Subcutaneous abdominal adipose tissue (tissue), 5 donors: Measurements from ENCODE around the gene RASA3.
"Not testable (repeated sequence)": the region's sequence is repeated elsewhere in the genome, so short reads cannot be mapped to it uniquely, and the experiment has no call there.

ENCODE experiments used
- H3K27ac ChIP-seq: one replicate; pipeline ENCODE4 v1.7.0; 2013; ENCODE audit warnings: low read depth, mild to moderate bottlenecking, inconsistent platforms, low read length, moderate library complexity
- H3K27me3 ChIP-seq, 5 donors: one replicate each; pipeline ENCODE4 v1.7.0; 2013; ENCODE audit warnings: low read length in 5 of 5, inconsistent platforms in 1 of 5; ENCODE audit not compliant: control insufficient read depth in 5 of 5, insufficient read depth in 4 of 5
- H3K36me3 ChIP-seq, 5 donors: one replicate each; pipeline ENCODE4 v1.7.0; 2013; ENCODE audit warnings: low read length in 5 of 5; ENCODE audit not compliant: control insufficient read depth in 5 of 5, insufficient read depth in 5 of 5
- H3K4me1 ChIP-seq, 5 donors: one replicate each; pipeline ENCODE4 v1.7.0; 2013; ENCODE audit warnings: low read length in 5 of 5, mild to moderate bottlenecking in 3 of 5, moderate library complexity in 1 of 5; ENCODE audit not compliant: control insufficient read depth in 5 of 5, insufficient read depth in 5 of 5
- H3K4me3 ChIP-seq, 5 donors: one replicate each; pipeline ENCODE4 v1.7.0; 2013; ENCODE audit warnings: low read length in 5 of 5, low read depth in 1 of 5
- H3K9ac ChIP-seq, 5 donors: one replicate each; pipeline ENCODE4 v1.7.0; 2013; ENCODE audit warnings: low read length in 5 of 5, mild to moderate bottlenecking in 4 of 5, moderate library complexity in 3 of 5
- H3K9me3 ChIP-seq, 5 donors: one replicate each; pipeline ENCODE4 v1.7.0; 2013; ENCODE audit warnings: low read length in 5 of 5; ENCODE audit not compliant: control insufficient read depth in 5 of 5
- donor health status: healthy.
- donor health status: healthy.
- donor health status: healthy.
- donor health status: healthy.
- donor health status: healthy.

Gene RASA3

GRCh38 chr13:113989585-113990300, 142.7 kb downstream of the RASA3 start:
- Histone ChIP-seq H3K27me3 (no peaks in the 10 kb centered on the region), H3K4me1 (peaks cover 6 to 35% (median 30%) of the 10 kb centered on the region in 5 donors), H3K9me3 (no peaks in the 10 kb centered on the region), H3K36me3 (peaks cover 0 to 39% (median 26%) of the 10 kb centered on the region in 5 donors), H3K4me3 (no peak overlapping the region), H3K27ac (no peak overlapping the region), H3K9ac (no peak overlapping the region)

GRCh38 chr13:113988859-113989258, 143.6 kb downstream of the RASA3 start:
- H3K9me3 ChIP-seq, H3K9ac ChIP-seq: not testable (repeated sequence)

GRCh38 chr13:113982296-113982661, 150.1 kb downstream of the RASA3 start:
- Histone ChIP-seq H3K27me3 (no peaks in the 10 kb centered on the region), H3K9ac (no peak overlapping the region), H3K36me3 (peaks cover 0 to 54% (median 51%) of the 10 kb centered on the region in 5 donors), H3K4me3 (no peak overlapping the region), H3K27ac (no peak overlapping the region), H3K4me1 (peaks cover 0 to 19% (median 2%) of the 10 kb centered on the region in 5 donors), H3K9me3 (peaks cover 0 to 8% (median 0%) of the 10 kb centered on the region in 5 donors)

More at GRCh38 chr13:113988859-113989258, 143.6 kb downstream of the RASA3 start:
- Histone ChIP-seq H3K36me3 (peaks cover 0 to 37% (median 26%) of the 10 kb centered on the region in 5 donors), H3K4me1 (peaks cover 6 to 32% (median 29%) of the 10 kb centered on the region in 5 donors)
- H3K27me3 ChIP-seq, H3K4me3 ChIP-seq, H3K27ac ChIP-seq: not testable (repeated sequence)

- Histone ChIP-seq H3K4me3 (no peak overlapping the region), H3K4me1 (peaks cover 4 to 24% (median 7%) of the 10 kb centered on the region in 5 donors), H3K36me3 (peaks cover 0 to 57% (median 55%) of the 10 kb centered on the region in 5 donors), H3K27me3 (no peaks in the 10 kb centered on the region), H3K9me3 (peaks cover 0 to 8% (median 0%) of the 10 kb centered on the region in 5 donors), H3K9ac (no peak overlapping the region), H3K27ac (no peak overlapping the region)
These were observed 150.7 kb downstream of the RASA3 start for GRCh38 chr13:113981611-113982295.

- Histone ChIP-seq H3K9ac (no peak overlapping the region), H3K9me3 (peaks cover 0 to 8% (median 0%) of the 10 kb centered on the region in 5 donors), H3K4me3 (no peak overlapping the region), H3K27me3 (no peaks in the 10 kb centered on the region), H3K4me1 (peaks cover 4 to 28% (median 8%) of the 10 kb centered on the region in 5 donors), H3K36me3 (peaks cover 0 to 57% (median 55%) of the 10 kb centered on the region in 5 donors), H3K27ac (no peak overlapping the region)
These were observed 151.2 kb downstream of the RASA3 start for GRCh38 chr13:113981194-113981605.

- no peak overlapping the region for H3K27ac ChIP-seq
- peaks cover 4 to 30% (median 10%) of the 10 kb centered on the region in 5 donors for H3K4me1 ChIP-seq
- H3K36me3 ChIP-seq: peaks cover 0 to 60% (median 57%) of the 10 kb centered on the region in 5 donors
- H3K9ac ChIP-seq: no peak overlapping the region
- no peak overlapping the region for H3K4me3 ChIP-seq
- H3K27me3 ChIP-seq: no peaks in the 10 kb centered on the region
- peaks cover 0 to 8% (median 0%) of the 10 kb centered on the region in 5 donors for H3K9me3 ChIP-seq
These were observed 151.8 kb downstream of the RASA3 start for GRCh38 chr13:113980489-113981064.

- H3K27me3 ChIP-seq: no peaks in the 10 kb centered on the region
- no peak overlapping the region for H3K27ac ChIP-seq
- no peak overlapping the region for H3K4me3 ChIP-seq
- H3K36me3 ChIP-seq: peaks cover 0 to 67% (median 64%) of the 10 kb centered on the region in 5 donors
- peaks cover 0 to 8% (median 0%) of the 10 kb centered on the region in 5 donors for H3K9me3 ChIP-seq
- no peak overlapping the region for H3K9ac ChIP-seq
- peaks cover 4 to 35% (median 14%) of the 10 kb centered on the region in 5 donors for H3K4me1 ChIP-seq
These were observed 152.5 kb downstream of the RASA3 start for GRCh38 chr13:113979791-113980471.

GRCh38 chr13:113978741-113979481, 153.5 kb downstream of the RASA3 start:
- H3K27ac ChIP-seq: no peak overlapping the region
- no peaks in the 10 kb centered on the region for H3K27me3 ChIP-seq
- H3K36me3 ChIP-seq: peaks cover 0 to 74% (median 70%) of the 10 kb centered on the region in 5 donors
- no peak overlapping the region for H3K9ac ChIP-seq
- H3K4me1 ChIP-seq: peaks cover 4 to 35% (median 14%) of the 10 kb centered on the region in 5 donors
- peaks cover 0 to 8% (median 0%) of the 10 kb centered on the region in 5 donors for H3K9me3 ChIP-seq
- H3K4me3 ChIP-seq: no peak overlapping the region

- Histone ChIP-seq H3K36me3 (peaks cover 0 to 83% (median 73%) of the 10 kb centered on the region in 5 donors), H3K4me1 (peaks cover 4 to 35% (median 14%) of the 10 kb centered on the region in 5 donors), H3K27ac (no peak overlapping the region), H3K4me3 (no peak overlapping the region), H3K27me3 (no peaks in the 10 kb centered on the region), H3K9ac (no peak overlapping the region), H3K9me3 (peaks cover 0 to 8% (median 0%) of the 10 kb centered on the region in 5 donors)
These were observed 154.4 kb downstream of the RASA3 start for GRCh38 chr13:113977976-113978375.
